Measurements from ENCODE around the gene CCSAP.

Gene CCSAP

DNA sequence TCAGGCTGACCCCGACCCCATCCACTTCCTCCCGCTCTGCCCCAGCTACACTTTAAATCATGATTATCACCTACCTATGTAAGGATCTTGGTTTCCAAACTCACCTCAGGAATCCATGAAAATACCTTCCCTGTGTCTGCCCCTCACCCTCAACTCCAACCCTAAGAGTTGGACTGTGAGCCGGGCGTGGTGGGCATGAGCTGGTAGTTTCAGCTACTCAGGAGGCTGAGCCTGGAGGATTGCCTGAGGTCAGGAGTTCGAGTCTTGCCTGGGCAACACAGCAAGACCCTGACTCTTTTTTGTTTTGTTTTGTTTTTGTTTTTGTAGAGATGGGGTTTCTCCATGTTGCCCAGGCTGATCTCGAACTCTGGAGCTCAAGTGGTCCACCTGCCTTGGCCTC, 30.5 kb upstream of the CCSAP start:
- no peak for TF ChIP-seq TAF1 (IDR thresholded peaks at IDR 0.05; ENCODE audit: borderline replicate concordance, insufficient read depth, low read length)
- no peak for TF ChIP-seq SIN3A (IDR thresholded peaks at IDR 0.05; ENCODE audit: borderline replicate concordance, insufficient read depth, low read length)
- TF ChIP-seq REST (IDR thresholded peaks at IDR 0.05; ENCODE audit: insufficient read depth in 1 of 2, low read depth in 2 of 2, low read length in 2 of 2): no peak
- no peak for TF ChIP-seq POLR2AphosphoS5 (IDR thresholded peaks at IDR 0.05; ENCODE audit: low read depth, low read length)
- no peak for TF ChIP-seq FOXP2 (optimal IDR thresholded peaks at IDR 0.05; ENCODE audit: borderline replicate concordance, extremely low read depth, extremely low read length, insufficient read depth)

- TF ChIP-seq POLR2AphosphoS5 (IDR thresholded peaks at IDR 0.05; ENCODE audit: low read depth, low read length) (no peak), TAF1 (IDR thresholded peaks at IDR 0.05; ENCODE audit: borderline replicate concordance, insufficient read depth, low read length) (no peak), FOXP2 (optimal IDR thresholded peaks at IDR 0.05; ENCODE audit: borderline replicate concordance, extremely low read depth, extremely low read length, insufficient read depth) (no peak), REST (IDR thresholded peaks at IDR 0.05; ENCODE audit: insufficient read depth in 1 of 2, low read depth in 2 of 2, low read length in 2 of 2) (no peak), SIN3A (IDR thresholded peaks at IDR 0.05; ENCODE audit: borderline replicate concordance, insufficient read depth, low read length) (no peak)
Measured at GRCh38 chr1:229372251-229372650, 29.4 kb upstream of the CCSAP start.

GRCh38 chr1:229371624-229372023, 28.8 kb upstream of the CCSAP start:
- TF ChIP-seq REST (IDR thresholded peaks at IDR 0.05; ENCODE audit: insufficient read depth in 1 of 2, low read depth in 2 of 2, low read length in 2 of 2): no peak
- no peak for TF ChIP-seq SIN3A (IDR thresholded peaks at IDR 0.05; ENCODE audit: borderline replicate concordance, insufficient read depth, low read length)
- no peak for TF ChIP-seq POLR2AphosphoS5 (IDR thresholded peaks at IDR 0.05; ENCODE audit: low read depth, low read length)
- no peak for TF ChIP-seq FOXP2 (optimal IDR thresholded peaks at IDR 0.05; ENCODE audit: borderline replicate concordance, extremely low read depth, extremely low read length, insufficient read depth)
- no peak for TF ChIP-seq TAF1 (IDR thresholded peaks at IDR 0.05; ENCODE audit: borderline replicate concordance, insufficient read depth, low read length)

DNA sequence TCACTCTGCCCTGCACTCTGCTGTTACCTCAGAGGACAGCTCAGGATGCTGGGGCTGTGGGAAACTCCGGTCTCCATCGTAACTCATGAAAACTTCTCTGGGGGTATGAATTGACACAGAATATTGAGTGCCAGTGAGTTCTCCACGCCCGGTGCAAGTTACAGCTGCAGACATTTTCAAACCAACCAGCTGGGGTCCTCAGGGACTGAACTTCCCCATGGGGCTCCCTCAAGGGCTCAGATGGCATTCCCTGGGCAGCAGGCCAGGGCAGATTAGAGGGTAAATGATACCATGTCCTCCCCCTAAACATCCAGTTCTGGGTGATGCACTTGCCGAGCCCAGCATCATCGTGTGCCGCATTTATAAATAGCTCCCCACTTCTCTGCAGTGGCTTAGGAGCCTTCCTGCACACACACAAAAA, 27.8 kb upstream of the CCSAP start:
- TF ChIP-seq SIN3A (IDR thresholded peaks at IDR 0.05; ENCODE audit: borderline replicate concordance, insufficient read depth, low read length) (no peak), TAF1 (IDR thresholded peaks at IDR 0.05; ENCODE audit: borderline replicate concordance, insufficient read depth, low read length) (no peak), POLR2AphosphoS5 (IDR thresholded peaks at IDR 0.05; ENCODE audit: low read depth, low read length) (no peak), FOXP2 (optimal IDR thresholded peaks at IDR 0.05; ENCODE audit: borderline replicate concordance, extremely low read depth, extremely low read length, insufficient read depth) (no peak), REST (IDR thresholded peaks at IDR 0.05; ENCODE audit: insufficient read depth in 1 of 2, low read depth in 2 of 2, low read length in 2 of 2) (no peak)

DNA sequence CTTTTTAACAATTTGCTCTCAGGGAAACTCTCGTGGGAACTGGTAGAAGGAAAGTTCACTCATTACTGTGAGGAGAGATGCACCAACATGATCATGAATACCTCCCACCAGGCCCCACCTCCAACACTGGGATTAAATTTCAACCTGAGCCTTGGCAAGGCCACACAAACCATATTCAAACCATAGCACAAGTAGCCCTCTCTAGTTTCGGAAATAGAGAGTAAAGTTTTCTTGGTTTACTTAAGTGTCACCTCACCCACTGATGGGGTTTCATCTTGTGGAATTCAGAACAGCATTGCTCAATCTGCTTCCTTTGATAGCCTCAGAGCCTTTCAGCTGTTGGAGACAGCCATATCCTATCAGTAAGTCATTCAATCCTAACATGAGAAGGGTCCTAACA, 25.5 kb upstream of the CCSAP start:
- no peak for TF ChIP-seq FOXP2 (optimal IDR thresholded peaks at IDR 0.05; ENCODE audit: borderline replicate concordance, extremely low read depth, extremely low read length, insufficient read depth)
- no peak for TF ChIP-seq SIN3A (IDR thresholded peaks at IDR 0.05; ENCODE audit: borderline replicate concordance, insufficient read depth, low read length)
- TF ChIP-seq POLR2AphosphoS5 (IDR thresholded peaks at IDR 0.05; ENCODE audit: low read depth, low read length): no peak
- no peak for TF ChIP-seq REST (IDR thresholded peaks at IDR 0.05; ENCODE audit: insufficient read depth in 1 of 2, low read depth in 2 of 2, low read length in 2 of 2)
- TF ChIP-seq TAF1 (IDR thresholded peaks at IDR 0.05; ENCODE audit: borderline replicate concordance, insufficient read depth, low read length): no peak

Data from PFSK-1 (cell line).